AG04449 (cell line): ENCODE results near the gene OCA2.

Experiments
- CTCF ChIA-PET: fragments of 350-600 bp; formaldehyde crosslinking; extraction: SDS; loops from one replicate; lab custom pipeline; 2021; ENCODE audit warnings: antibody characterized with exemption; lab: Yijun Ruan, JAX
- POLR2A ChIA-PET: fragments of 400-600, 350-600 bp; formaldehyde crosslinking; extraction: SDS; loops from one replicate; lab custom pipeline; 2020; ENCODE audit warnings: antibody characterized with exemption, inconsistent platforms; lab: Yijun Ruan, JAX
- DNase-seq: peaks from one replicate; pipeline ENCODE4 v3.0.0-alpha.2; 2010; ENCODE audit warnings: low read depth, low spot score
- H3K4me3 ChIP-seq: 2 replicates; pipeline ENCODE4 v1.5.1; 2011; ENCODE audit warnings: low read depth, mild to moderate bottlenecking, control low read depth, low read length
- TF ChIP-seq, protein P1 (sequence below): IDR thresholded peaks from one replicate; pipeline ENCODE4 v1.5.1; 2011; ENCODE audit warnings: mild to moderate bottlenecking, moderate library complexity, low read length, control low read depth, inconsistent platforms; ENCODE audit not compliant: insufficient read depth; ENCODE audit errors: missing control alignments

The OCA2 gene

DNA sequence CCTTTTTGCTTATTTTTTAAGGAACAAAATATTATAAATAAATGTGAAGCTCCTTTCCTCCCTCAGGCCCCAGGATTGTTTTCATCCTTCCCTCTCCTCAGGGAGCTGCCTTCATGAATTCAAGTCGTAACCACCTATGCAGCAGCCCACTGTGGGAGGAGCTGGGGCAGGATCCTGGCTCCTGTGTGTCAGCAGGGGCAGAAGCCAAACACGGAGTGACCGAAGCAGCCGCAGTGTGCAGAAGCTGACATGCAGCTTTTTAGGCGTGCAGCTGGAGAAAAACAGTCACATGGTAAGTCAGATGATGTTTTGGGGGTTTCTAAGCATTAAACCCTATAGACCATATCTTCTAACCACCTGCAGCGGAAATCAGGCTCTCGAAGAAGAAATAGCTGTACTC is 231.3 kb downstream of the OCA2 start:
- DNase-seq = no peak
- TF ChIP-seq, protein P1, sequence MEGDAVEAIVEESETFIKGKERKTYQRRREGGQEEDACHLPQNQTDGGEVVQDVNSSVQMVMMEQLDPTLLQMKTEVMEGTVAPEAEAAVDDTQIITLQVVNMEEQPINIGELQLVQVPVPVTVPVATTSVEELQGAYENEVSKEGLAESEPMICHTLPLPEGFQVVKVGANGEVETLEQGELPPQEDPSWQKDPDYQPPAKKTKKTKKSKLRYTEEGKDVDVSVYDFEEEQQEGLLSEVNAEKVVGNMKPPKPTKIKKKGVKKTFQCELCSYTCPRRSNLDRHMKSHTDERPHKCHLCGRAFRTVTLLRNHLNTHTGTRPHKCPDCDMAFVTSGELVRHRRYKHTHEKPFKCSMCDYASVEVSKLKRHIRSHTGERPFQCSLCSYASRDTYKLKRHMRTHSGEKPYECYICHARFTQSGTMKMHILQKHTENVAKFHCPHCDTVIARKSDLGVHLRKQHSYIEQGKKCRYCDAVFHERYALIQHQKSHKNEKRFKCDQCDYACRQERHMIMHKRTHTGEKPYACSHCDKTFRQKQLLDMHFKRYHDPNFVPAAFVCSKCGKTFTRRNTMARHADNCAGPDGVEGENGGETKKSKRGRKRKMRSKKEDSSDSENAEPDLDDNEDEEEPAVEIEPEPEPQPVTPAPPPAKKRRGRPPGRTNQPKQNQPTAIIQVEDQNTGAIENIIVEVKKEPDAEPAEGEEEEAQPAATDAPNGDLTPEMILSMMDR = no peak
- ChIA-PET POLR2A (no interaction called here), CTCF (no interaction called here)
- H3K4me3 ChIP-seq = no peak overlapping the region

DNA sequence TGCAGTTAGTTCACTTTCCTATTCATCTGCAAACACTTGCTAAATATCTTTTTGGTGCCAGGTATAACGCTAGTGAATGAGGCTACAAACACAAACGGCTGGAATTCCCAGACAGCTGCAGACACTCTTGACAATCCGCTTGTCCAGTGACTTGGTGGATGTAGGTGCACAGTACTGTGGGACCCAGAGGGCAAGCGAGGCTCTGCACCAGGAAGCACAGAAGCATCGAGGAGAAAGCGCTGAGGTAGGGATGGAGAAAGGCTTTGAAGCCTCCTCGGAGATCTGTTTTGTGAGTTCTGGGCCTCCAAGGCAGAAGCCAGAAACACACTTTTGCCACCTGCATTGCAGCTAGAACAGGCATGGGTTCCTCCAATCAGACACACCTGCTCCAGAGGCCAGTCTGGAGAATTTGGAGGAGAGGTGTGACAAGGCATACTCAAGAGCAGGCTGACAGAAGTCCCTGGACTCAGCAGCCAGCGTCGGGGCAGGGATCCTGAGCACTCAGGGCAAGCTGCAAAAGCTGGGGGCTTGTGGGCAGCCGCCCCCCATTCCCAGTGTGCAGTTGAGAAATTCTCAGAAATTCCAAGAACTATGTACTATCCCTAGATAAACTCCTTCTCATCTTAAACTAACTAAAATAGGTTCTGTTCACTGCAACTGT is 232.5 kb downstream of the OCA2 start:
- ChIA-PET CTCF (no interaction called here), POLR2A (no interaction called here)
- no peak for DNase-seq
- TF ChIP-seq, protein P1 = no peak
- H3K4me3 ChIP-seq = no peak overlapping the region

DNA sequence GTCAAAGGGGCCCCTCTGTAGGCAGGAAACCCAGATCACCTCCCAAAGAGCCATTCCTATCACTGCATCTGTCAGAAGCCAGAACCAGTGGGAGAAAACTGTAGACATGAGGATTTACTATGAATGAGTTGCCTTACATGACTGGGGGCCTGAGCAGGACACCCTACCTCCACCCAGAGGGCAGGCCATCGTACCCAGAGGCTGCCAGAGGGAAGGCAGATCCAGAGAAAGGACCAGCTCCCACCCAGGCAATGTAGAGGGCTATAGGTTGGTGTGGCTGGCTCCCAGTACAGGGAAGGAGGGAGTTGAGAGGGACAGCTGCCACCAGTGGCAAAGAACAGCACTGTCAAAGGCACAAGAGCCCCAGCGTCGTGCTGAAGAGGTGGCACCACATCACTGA is 233.2 kb downstream of the OCA2 start:
- ChIA-PET CTCF (no interaction called here), POLR2A (no interaction called here)
- H3K4me3 ChIP-seq = no peak overlapping the region
- TF ChIP-seq, protein P1 = no peak
- DNase-seq = no peak

DNA sequence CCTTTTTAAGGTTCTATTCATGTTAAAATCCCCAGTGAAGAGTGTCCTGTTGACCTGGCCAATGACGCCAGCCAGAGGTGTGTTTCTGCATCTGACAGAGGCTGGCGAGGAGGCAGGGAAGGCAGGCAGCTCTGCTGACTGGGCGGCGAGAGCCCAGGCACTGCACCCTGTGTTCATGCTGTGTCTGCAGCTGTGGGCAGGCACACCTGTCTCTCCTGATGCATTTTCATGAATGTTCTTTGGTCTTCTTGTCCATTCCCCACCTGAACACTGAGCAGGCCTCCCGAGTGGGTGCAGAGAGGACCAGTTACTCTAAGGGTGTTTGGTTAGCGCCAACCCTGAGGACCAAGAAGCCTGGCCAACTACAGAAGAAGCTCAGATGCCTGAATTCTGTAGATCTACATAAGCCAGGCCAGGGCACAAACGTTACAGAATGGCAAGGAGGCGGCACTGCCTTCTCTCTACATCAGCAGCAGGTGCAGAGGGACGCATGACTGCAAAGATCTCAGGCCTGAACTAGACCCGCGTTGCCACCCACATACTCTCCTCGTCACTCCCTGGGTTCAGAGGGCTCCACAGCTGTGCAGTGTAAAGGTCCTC is 233.7 kb downstream of the OCA2 start:
- ChIA-PET CTCF (no interaction called here), POLR2A (no interaction called here)
- TF ChIP-seq, protein P1 = no peak
- no peak overlapping the region for H3K4me3 ChIP-seq
- no peak for DNase-seq

DNA sequence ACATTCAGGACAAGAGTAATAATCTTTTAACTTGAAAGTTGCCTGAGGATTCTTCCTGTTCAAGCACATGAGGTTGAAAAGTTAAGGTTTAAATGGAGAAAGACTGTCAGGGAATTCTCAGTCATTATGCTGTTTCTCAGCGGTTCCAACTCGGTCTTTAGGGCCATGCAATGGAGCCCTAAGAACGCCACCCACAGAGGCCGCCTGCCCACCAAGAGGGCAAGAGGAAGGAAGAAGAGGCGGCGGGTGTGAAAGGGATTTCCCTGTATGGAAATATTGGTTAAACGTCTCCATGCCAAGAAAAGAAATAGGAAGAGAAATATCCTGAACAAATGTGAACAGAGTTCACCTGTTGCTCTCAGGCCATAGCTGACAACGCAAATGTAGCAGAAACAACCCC is 234.4 kb downstream of the OCA2 start:
- ChIA-PET POLR2A (no interaction called here), CTCF (no interaction called here)
- H3K4me3 ChIP-seq = no peak overlapping the region
- no peak for DNase-seq
- TF ChIP-seq, protein P1 = no peak

DNA sequence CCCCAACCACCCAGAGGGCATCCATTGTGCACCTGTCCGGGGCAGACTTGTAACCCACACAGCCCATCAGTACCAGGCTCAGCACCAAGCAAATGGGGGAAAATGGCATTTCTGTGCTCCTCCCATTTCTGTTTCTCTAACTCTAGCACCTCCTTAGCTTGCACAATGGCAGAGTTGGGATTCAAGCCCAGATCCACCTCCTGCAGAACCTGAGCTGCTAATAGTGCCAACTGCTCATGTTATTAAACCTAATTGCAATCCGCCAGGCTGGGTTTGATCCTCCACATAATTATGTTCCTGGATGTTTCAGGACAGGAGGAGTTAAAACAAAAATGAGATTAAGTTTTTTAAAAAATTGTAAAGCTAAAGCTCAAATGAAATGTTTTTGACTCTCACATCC is 235.0 kb downstream of the OCA2 start:
- DNase-seq = no peak
- POLR2A ChIA-PET = interaction anchor here (0.6 kb wide), 1 partner anchor 9 kb away, joined by 4 read pairs; no protein-coding TSS in a partner anchor
- CTCF ChIA-PET = no interaction called here
- H3K4me3 ChIP-seq = no peak overlapping the region
- TF ChIP-seq, protein P1 = no peak
